Neural cell (in vitro differentiated cells): ENCODE data around the gene RASL11A. TPM values are rescaled to one million over a fixed set of nuclear protein-coding genes. Genes with fewer than 3 reads are reported as not detected.

Experiments used
- H2AFZ ChIP-seq: fragments of 200-600, 300-800 bp; sonication (generic), shearing (Covaris generic); 2 replicates; pipeline ENCODE4 v1.6.0; 2014; ENCODE audit warnings: low read depth, mild to moderate bottlenecking, antibody characterized with exemption, low read length, moderate library complexity
- H3F3A ChIP-seq: fragments of 200-600 bp; shearing (Covaris generic); 2 replicates; pipeline ENCODE4 v1.6.1; 2016; ENCODE audit warnings: mild to moderate bottlenecking, moderate library complexity, mixed read lengths, antibody characterized with exemption, low read length; ENCODE audit not compliant: insufficient read depth, poor library complexity, severe bottlenecking
- H3K27ac ChIP-seq: fragments of 200-600, 300-800 bp; sonication (generic), shearing (Covaris generic); 2 replicates; pipeline ENCODE4 v1.5.1; 2014; ENCODE audit warnings: mild to moderate bottlenecking, low read length, moderate library complexity
- H3K27me3 ChIP-seq: fragments of 300-800, 200-600 bp; sonication (generic), shearing (Covaris generic); 2 replicates; pipeline ENCODE4 v1.6.0; 2014; ENCODE audit warnings: mild to moderate bottlenecking, low read depth, low read length, moderate library complexity; ENCODE audit not compliant: insufficient read depth
- H3K36me3 ChIP-seq: fragments of 300-800, 200-600 bp; sonication (generic), shearing (Covaris generic); 2 replicates; pipeline ENCODE4 v1.5.1; 2014; ENCODE audit warnings: mild to moderate bottlenecking, antibody characterized with exemption, low read length, moderate library complexity; ENCODE audit not compliant: insufficient read depth
- H3K4me2 ChIP-seq: fragments of 300-800, 200-600 bp; sonication (generic), shearing (Covaris generic); 2 replicates; pipeline ENCODE4 v1.6.0; 2014; ENCODE audit warnings: mild to moderate bottlenecking, low read length
- H3K4me3 ChIP-seq: fragments of 300-800, 200-600 bp; sonication (generic), shearing (Covaris generic); 2 replicates; pipeline ENCODE4 v1.5.1; 2014; ENCODE audit warnings: mild to moderate bottlenecking, low read length, moderate library complexity
- H3K79me2 ChIP-seq: fragments of 200-600 bp; shearing (Covaris generic); replicated peaks from 2 replicates; pipeline ENCODE4 v1.6.0; 2014; ENCODE audit warnings: mild to moderate bottlenecking, low read length, moderate library complexity; ENCODE audit not compliant: insufficient read depth
- H3K9ac ChIP-seq: fragments of 300-800, 200-600 bp; sonication (generic), shearing (Covaris generic); 2 replicates; pipeline ENCODE4 v1.6.1; 2016; ENCODE audit warnings: mild to moderate bottlenecking, low read length, mixed read lengths
- H3K9me2 ChIP-seq: fragments of 200-600 bp; shearing (Covaris generic); 2 replicates; pipeline ENCODE4 v1.6.1; 2016; ENCODE audit warnings: mild to moderate bottlenecking, low read length, mixed read lengths; ENCODE audit not compliant: insufficient read depth
- H3K9me3 ChIP-seq: fragments of 200-600, 300-800 bp; sonication (generic), shearing (Covaris generic); 2 replicates; pipeline ENCODE4 v1.6.1; 2016; ENCODE audit warnings: mild to moderate bottlenecking, mixed run types, low read length, moderate library complexity, mixed read lengths
- H4K20me1 ChIP-seq: fragments of 200-600 bp; shearing (Covaris generic); 2 replicates; pipeline ENCODE4 v1.6.1; 2016; ENCODE audit warnings: mild to moderate bottlenecking, mixed run types; ENCODE audit not compliant: insufficient read depth
- EP300 ChIP-seq: fragments of 450-650 bp; conservative IDR thresholded peaks from 2 replicates; pipeline ENCODE4 v1.6.1; 2014; ENCODE audit warnings: antibody characterized with exemption, mild to moderate bottlenecking, moderate library complexity; ENCODE audit not compliant: poor library complexity, severe bottlenecking
- EZH2 ChIP-seq: fragments of 200-600, 300-800 bp; shearing (Covaris generic), sonication (generic); IDR thresholded peaks from 2 replicates; pipeline ENCODE4 v1.6.1; 2014; ENCODE audit warnings: antibody characterized with exemption, low read length, borderline replicate concordance, mild to moderate bottlenecking; ENCODE audit not compliant: insufficient read depth, poor library complexity, severe bottlenecking
- MXI1 ChIP-seq: fragments of 450-650 bp; conservative IDR thresholded peaks from 2 replicates; pipeline ENCODE4 v1.6.1; 2014; ENCODE audit warnings: antibody characterized with exemption, mild to moderate bottlenecking; ENCODE audit not compliant: poor library complexity, severe bottlenecking
- POLR2AphosphoS5 ChIP-seq: IDR thresholded peaks from 2 replicates; pipeline ENCODE4 v1.6.1; 2012
- RAD21 ChIP-seq: fragments of 450-650 bp; conservative IDR thresholded peaks from 2 replicates; pipeline ENCODE4 v1.6.1; 2014; ENCODE audit warnings: antibody characterized with exemption, mild to moderate bottlenecking, moderate library complexity
- REST ChIP-seq: IDR thresholded peaks from 2 replicates; pipeline ENCODE4 v1.6.1; 2012; ENCODE audit warnings: borderline replicate concordance
- SMC3 ChIP-seq: fragments of 450-650 bp; conservative IDR thresholded peaks from 2 replicates; pipeline ENCODE4 v1.6.1; 2014; ENCODE audit warnings: antibody characterized with exemption, mild to moderate bottlenecking, moderate library complexity; ENCODE audit not compliant: poor library complexity
- TAF1 ChIP-seq: IDR thresholded peaks from 2 replicates; pipeline ENCODE4 v1.6.1; 2012; ENCODE audit warnings: low read depth
- polyA plus RNA-seq: library from polyadenylated mRNA; depleted of rRNA; stranded (reverse); fragments of >200 nt; gene quantifications from 2 replicates; pipeline ENCODE4 v1.2.3, GENCODE V29; 2014
- TF ChIP-seq, protein P1 (sequence below): fragments of 450-650 bp; IDR thresholded peaks from 2 replicates; pipeline ENCODE4 v1.5.1; 2014; ENCODE audit warnings: antibody characterized with exemption, mild to moderate bottlenecking, moderate library complexity; ENCODE audit not compliant: poor library complexity, severe bottlenecking

The RASL11A gene
- polyA plus RNA-seq, 1 donor from 2014 or later, result 1.7 TPM

GRCh38 chr13:27261396-27261795 lies 9.2 kb upstream of the RASL11A start:
- TF ChIP-seq, protein P1, sequence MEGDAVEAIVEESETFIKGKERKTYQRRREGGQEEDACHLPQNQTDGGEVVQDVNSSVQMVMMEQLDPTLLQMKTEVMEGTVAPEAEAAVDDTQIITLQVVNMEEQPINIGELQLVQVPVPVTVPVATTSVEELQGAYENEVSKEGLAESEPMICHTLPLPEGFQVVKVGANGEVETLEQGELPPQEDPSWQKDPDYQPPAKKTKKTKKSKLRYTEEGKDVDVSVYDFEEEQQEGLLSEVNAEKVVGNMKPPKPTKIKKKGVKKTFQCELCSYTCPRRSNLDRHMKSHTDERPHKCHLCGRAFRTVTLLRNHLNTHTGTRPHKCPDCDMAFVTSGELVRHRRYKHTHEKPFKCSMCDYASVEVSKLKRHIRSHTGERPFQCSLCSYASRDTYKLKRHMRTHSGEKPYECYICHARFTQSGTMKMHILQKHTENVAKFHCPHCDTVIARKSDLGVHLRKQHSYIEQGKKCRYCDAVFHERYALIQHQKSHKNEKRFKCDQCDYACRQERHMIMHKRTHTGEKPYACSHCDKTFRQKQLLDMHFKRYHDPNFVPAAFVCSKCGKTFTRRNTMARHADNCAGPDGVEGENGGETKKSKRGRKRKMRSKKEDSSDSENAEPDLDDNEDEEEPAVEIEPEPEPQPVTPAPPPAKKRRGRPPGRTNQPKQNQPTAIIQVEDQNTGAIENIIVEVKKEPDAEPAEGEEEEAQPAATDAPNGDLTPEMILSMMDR, result no peak
- TF ChIP-seq RAD21, result no peak
- no peak for TF ChIP-seq EZH2
- no peak for TF ChIP-seq TAF1
- no peak for TF ChIP-seq REST
- no peak for TF ChIP-seq MXI1
- TF ChIP-seq POLR2AphosphoS5, result no peak
- TF ChIP-seq EP300, result no peak
- no peak for TF ChIP-seq SMC3
- H3K9ac ChIP-seq, result no peak overlapping the region
- peaks cover 11% of the 10 kb centered on the region for H3K79me2 ChIP-seq
- H3F3A ChIP-seq, result peaks cover 6% of the 10 kb centered on the region
- no peaks in the 10 kb centered on the region for H4K20me1 ChIP-seq
- H3K9me2 ChIP-seq, result no peaks in the 10 kb centered on the region
- no peak overlapping the region for H3K4me2 ChIP-seq
- H3K27me3 ChIP-seq, result no peaks in the 10 kb centered on the region
- peaks cover 6% of the 10 kb centered on the region for H3K36me3 ChIP-seq
- H3K27ac ChIP-seq, result no peak overlapping the region
- H3K4me3 ChIP-seq, result no peak overlapping the region
- H3K9me3 ChIP-seq, result no peaks in the 10 kb centered on the region
- no peak overlapping the region for H2AFZ ChIP-seq

- Histone ChIP-seq H3K27me3 (no peaks in the 10 kb centered on the region), H3K4me2 (peak overlapping the region; percentile 69), H2AFZ (no peak overlapping the region), H3K4me3 (peak overlapping the region; percentile 59), H3K9me3 (no peaks in the 10 kb centered on the region), H3K79me2 (peaks cover 11% of the 10 kb centered on the region), H3K27ac (peak overlapping the region; percentile 85), H3K9ac (peak overlapping the region; percentile 56), H3K9me2 (no peaks in the 10 kb centered on the region), H4K20me1 (no peaks in the 10 kb centered on the region), H3F3A (peaks cover 6% of the 10 kb centered on the region), H3K36me3 (no peaks in the 10 kb centered on the region)
- TF ChIP-seq EZH2, result no peak
- no peak for TF ChIP-seq MXI1
- TF ChIP-seq, protein P1, result no peak
- no peak for TF ChIP-seq REST
- no peak for TF ChIP-seq POLR2AphosphoS5
- no peak for TF ChIP-seq TAF1
- no peak for TF ChIP-seq RAD21
- no peak for TF ChIP-seq SMC3
- TF ChIP-seq EP300, result no peak
These were observed 7.2 kb upstream of the RASL11A start for GRCh38 chr13:27263438-27263837.
